Panc1 (cell line): Measurements from ENCODE around the gene UBR3. TPM values are rescaled to one million over a fixed set of nuclear protein-coding genes. Genes with fewer than 3 reads are reported as not detected.
"Not testable (repeated sequence)": the region's sequence is repeated elsewhere in the genome, so short reads cannot be mapped to it uniquely, and the experiment has no call there.

Experiments used
- ATAC-seq: fragments of 200-7000 bp; cut with Tn5 transposase; 2 replicates; pipeline ENCODE4 v1.9.1; 2020; ENCODE audit warnings: mild to moderate bottlenecking, moderate library complexity
- BruUV-seq: library from RNA; stranded (reverse); fragments of 400-500 nt; replicated peaks from 2 replicates; lab custom pipeline; 2021; lab: Mats Ljungman, UMichigan
- CTCF ChIA-PET: fragments of 300-600 bp; sonication (Branson Sonifier 250); formaldehyde crosslinking; loops from one replicate; lab custom pipeline; 2022; ENCODE audit warnings: antibody characterized with exemption; lab: Charles Lee
- POLR2A ChIA-PET: fragments of 300-600 bp; sonication (Branson Sonifier 250); formaldehyde crosslinking; loops from one replicate; lab custom pipeline; 2022; ENCODE audit warnings: antibody characterized with exemption; lab: Charles Lee
- DNase-seq: peaks from one replicate; pipeline ENCODE4 v3.0.0-alpha.2; 2010; ENCODE audit warnings: low read depth, low spot score
- H3K27ac ChIP-seq: 2 replicates; pipeline ENCODE4 v1.5.1; 2011; ENCODE audit warnings: mild to moderate bottlenecking, low read length, inconsistent platforms
- H3K27me3 ChIP-seq: fragments of 200-500 bp; sonication (Bioruptor generic); 2 replicates; pipeline ENCODE4 v1.6.0; 2014; ENCODE audit warnings: low read length, inconsistent platforms; ENCODE audit not compliant: control insufficient read depth, insufficient read depth
- H3K36me3 ChIP-seq: fragments of 200-500 bp; sonication (Bioruptor generic); 2 replicates; pipeline ENCODE4 v1.5.1; 2014; ENCODE audit warnings: inconsistent platforms, mild to moderate bottlenecking, low read length, moderate library complexity; ENCODE audit not compliant: control insufficient read depth, insufficient read depth
- H3K4me1 ChIP-seq: 2 replicates; pipeline ENCODE4 v1.5.1; 2011; ENCODE audit warnings: inconsistent platforms, mild to moderate bottlenecking, low read length, moderate library complexity; ENCODE audit not compliant: control insufficient read depth, insufficient read depth
- H3K4me3 ChIP-seq, 2 experiments: 2 replicates each; pipeline ENCODE4 v1.5.1; 2011 to 2012; ENCODE audit warnings: low read depth in 2 of 2, low read length in 2 of 2, mild to moderate bottlenecking in 2 of 2, inconsistent platforms in 1 of 2, moderate library complexity in 1 of 2
- H3K9me3 ChIP-seq: fragments of 200-500 bp; sonication (Bioruptor generic); 2 replicates; pipeline ENCODE4 v1.5.1; 2014; ENCODE audit warnings: low read depth, mild to moderate bottlenecking, inconsistent platforms, low read length, moderate library complexity; ENCODE audit not compliant: control insufficient read depth, insufficient read depth
- CTCF ChIP-seq: fragments of 450-650 bp; IDR thresholded peaks from 2 replicates; pipeline ENCODE4 v1.5.1; 2017; ENCODE audit warnings: mild to moderate bottlenecking
- POLR2AphosphoS5 ChIP-seq: IDR thresholded peaks from 2 replicates; pipeline ENCODE4 v1.6.1; 2012; ENCODE audit warnings: mild to moderate bottlenecking, low read depth, low read length, moderate library complexity
- REST ChIP-seq, 2 experiments: IDR thresholded peaks; 2 replicates each; pipeline ENCODE4 v1.6.1; 2011 to 2012; ENCODE audit warnings: low read depth in 2 of 2, control low read depth in 1 of 2, low read length in 1 of 2, mild to moderate bottlenecking in 1 of 2, moderate library complexity in 1 of 2; ENCODE audit not compliant: insufficient read depth in 1 of 2
- SIN3A ChIP-seq: IDR thresholded peaks from 2 replicates; pipeline ENCODE4 v1.6.1; 2012; ENCODE audit warnings: low read depth, mild to moderate bottlenecking, low read length, moderate library complexity, borderline replicate concordance; ENCODE audit not compliant: insufficient read depth
- TCF7L2 ChIP-seq: IDR thresholded peaks from 2 replicates; pipeline ENCODE4 v1.6.1; 2011; ENCODE audit warnings: mild to moderate bottlenecking, low read depth, low read length, inconsistent platforms
- in situ Hi-C: cut with HindIII; loops from 2 replicates; pipeline ENCODE4 v1.10.0; 2016; ENCODE audit warnings: low sequenced_read_pairs, low pct_unique_long_range_greater_than_20kb
- intact Hi-C: fragments of 100-400 bp; cut with micrococcal nuclease; formaldehyde crosslinking; loops from one replicate; pipeline ENCODE4 v1.10.0; 2022; ENCODE audit not compliant: unreplicated experiment
- total RNA-seq: library from RNA; stranded (reverse); gene quantifications from one replicate; pipeline ENCODE4 v1.2.1, GENCODE V29; 2021; ENCODE audit not compliant: unreplicated experiment

The UBR3 gene
- total RNA-seq, 1 experiment from 2014 or later, result 27.9 TPM

- no peak overlapping the region for H3K27ac ChIP-seq
- H3K36me3 ChIP-seq, result no peaks in the 10 kb centered on the region
- in situ Hi-C loops, result no loop called here
- ChIA-PET POLR2A (no interaction called here), CTCF (no interaction called here)
- TF ChIP-seq SIN3A (no peak), REST (IDR thresholded peaks at IDR 0.05; ENCODE audit: insufficient read depth in 1 of 2, low read depth in 2 of 2, low read length in 1 of 2) (no peak), TCF7L2 (no peak), CTCF (no peak), POLR2AphosphoS5 (no peak)
- DNase-seq, result no peak
- H3K9me3 ChIP-seq, result no peaks in the 10 kb centered on the region
- H3K27me3 ChIP-seq, result no peaks in the 10 kb centered on the region
- no TSS peak for BruUV-seq
- H3K4me3 ChIP-seq, result no peak overlapping the region
- no peaks in the 10 kb centered on the region for H3K4me1 ChIP-seq
- ATAC-seq, result no peak
- intact Hi-C loops, result no loop called here
Observed at GRCh38 chr2:170115501-170116229, 288.4 kb downstream of the UBR3 start.

- H3K9me3 ChIP-seq, result no peaks in the 10 kb centered on the region
- DNase-seq (no peak), ATAC-seq (no peak)
- no peak for TF ChIP-seq POLR2AphosphoS5
- TF ChIP-seq CTCF, result no peak
- no peak for TF ChIP-seq REST (IDR thresholded peaks at IDR 0.05; ENCODE audit: insufficient read depth in 1 of 2, low read depth in 2 of 2, low read length in 1 of 2)
- no peak for TF ChIP-seq TCF7L2
- TF ChIP-seq SIN3A, result no peak
- no TSS peak for BruUV-seq
- H3K27ac ChIP-seq, result no peak overlapping the region
- no peaks in the 10 kb centered on the region for H3K36me3 ChIP-seq
- no peaks in the 10 kb centered on the region for H3K4me1 ChIP-seq
- no peak overlapping the region for H3K4me3 ChIP-seq
- CTCF ChIA-PET, result no interaction called here
- POLR2A ChIA-PET, result no interaction called here
- intact Hi-C loops (no loop called here), in situ Hi-C loops (no loop called here)
- no peaks in the 10 kb centered on the region for H3K27me3 ChIP-seq
Observed at GRCh38 chr2:170118641-170119040, 291.4 kb downstream of the UBR3 start.

GRCh38 chr2:170119326-170119725 is 292.1 kb downstream of the UBR3 start:
- H3K27ac ChIP-seq, POLR2A ChIA-PET, BruUV-seq, CTCF ChIA-PET, H3K27me3 ChIP-seq, ATAC-seq, H3K36me3 ChIP-seq, H3K4me1 ChIP-seq, intact Hi-C loops, H3K4me3 ChIP-seq, DNase-seq, H3K9me3 ChIP-seq, in situ Hi-C loops: not testable (repeated sequence)
